T-helper 1 cell (primary cell): ENCODE measurements around the gene UPK3A.
A peak's percentile ranks its signal among the peaks of the same experiment; 100 is the strongest.
"Not testable (repeated sequence)": the region's sequence is repeated elsewhere in the genome, so short reads cannot be mapped to it uniquely, and the experiment has no call there.

Experiments used
- DNase-seq, 5 donors: peaks; one replicate each; pipeline ENCODE4 v3.0.0-alpha.2; 2012 to 2020

The UPK3A gene

DNA sequence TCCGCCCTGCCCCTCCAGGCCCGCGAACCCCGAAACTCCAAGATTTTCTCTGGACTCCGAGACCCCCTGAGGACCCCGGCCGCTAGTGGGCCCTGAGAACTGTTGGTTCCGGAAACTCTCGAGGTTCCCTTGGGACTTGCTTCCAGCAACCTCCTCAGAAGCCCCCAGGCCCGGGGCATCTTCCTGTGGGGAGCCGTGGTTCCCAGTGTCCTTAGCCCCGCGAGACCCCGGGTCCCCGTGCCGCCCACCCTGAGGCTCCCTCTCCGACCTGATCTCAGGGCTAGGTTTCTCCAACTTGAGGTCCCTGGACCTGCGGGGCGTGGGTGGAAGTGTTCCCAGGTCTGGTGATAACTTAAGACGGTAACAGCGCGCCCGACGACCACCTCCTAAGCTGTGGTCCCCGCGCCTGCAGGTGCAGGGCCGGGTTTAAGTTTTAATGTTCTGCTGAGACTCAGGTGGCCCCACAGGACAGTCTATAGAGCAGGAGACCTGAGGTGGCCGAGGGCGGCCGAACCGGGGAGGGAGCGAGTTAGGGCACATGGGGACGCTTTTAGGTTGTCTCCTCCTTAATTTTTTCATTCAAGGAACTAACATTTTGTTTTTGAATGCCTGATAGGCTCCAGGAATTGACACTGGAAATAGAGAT lies 25.7 kb downstream of the UPK3A start:
- no peak for DNase-seq

DNA sequence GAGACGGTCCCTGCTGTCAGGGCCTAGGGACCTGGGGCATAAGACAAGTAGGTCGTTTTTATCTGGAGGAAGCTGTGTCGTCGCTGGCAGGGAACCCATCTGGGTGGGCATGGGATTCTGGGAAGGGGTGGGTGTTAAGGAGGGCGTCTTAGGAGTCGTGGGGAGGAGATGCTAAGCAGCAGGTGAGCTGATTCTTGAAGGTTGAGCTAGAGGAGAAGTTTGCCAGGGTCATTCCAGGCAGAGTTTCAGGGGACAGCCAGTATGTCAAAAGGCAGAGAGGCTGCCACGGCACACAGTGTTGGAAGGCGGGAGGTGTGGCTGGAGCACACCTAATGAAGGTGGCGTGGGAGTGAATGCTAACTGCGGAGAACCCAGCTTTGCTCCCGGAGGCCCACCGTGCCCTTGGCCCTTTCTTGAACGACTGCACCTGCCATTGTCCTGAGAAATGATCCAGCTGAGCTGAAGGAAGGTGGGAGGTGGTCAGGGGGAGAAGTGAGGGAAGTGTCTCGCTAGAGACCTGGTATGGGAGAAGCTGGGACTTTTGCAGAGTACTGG lies 26.3 kb downstream of the UPK3A start:
- no peak for DNase-seq

DNA sequence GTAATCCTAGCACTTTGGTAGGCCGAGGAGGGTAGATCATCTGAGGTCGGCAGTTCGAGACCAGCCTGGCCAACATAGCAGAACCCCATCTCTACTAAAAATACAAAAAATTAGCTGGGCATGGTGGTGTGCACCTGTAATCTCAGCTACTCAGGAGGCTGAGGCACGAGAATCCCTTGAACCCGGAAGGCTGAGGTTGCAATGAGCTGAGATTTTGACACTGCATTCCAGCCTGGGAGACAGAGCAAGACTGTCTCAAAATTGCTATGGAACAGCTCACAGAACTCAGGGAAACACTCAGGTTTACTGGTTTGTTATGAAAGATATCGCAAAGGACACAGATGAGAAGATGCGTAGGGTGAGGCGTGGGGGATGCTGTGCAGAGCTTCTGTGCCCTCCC lies 27.7 kb downstream of the UPK3A start:
- no peak for DNase-seq

DNA sequence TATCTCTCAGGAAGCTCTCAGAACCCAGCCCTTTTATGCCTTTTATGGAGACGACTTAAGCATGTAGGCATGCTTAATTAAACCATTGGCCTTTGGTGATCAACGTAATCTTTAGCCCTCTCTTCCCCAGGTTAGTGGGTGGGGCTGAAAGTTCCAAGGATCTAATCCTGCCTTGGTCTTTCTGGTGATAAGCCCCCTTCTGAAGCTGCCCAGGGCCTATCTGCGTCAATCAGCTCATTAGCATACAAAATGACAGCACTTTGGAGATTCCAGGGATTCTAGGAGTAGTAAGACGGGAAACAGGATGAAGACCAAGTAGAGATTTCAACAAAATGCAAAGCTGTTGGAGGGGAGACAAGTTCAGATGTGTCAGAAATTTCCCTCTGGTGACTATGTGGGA lies 28.1 kb downstream of the UPK3A start:
- DNase-seq: no peak

DNA sequence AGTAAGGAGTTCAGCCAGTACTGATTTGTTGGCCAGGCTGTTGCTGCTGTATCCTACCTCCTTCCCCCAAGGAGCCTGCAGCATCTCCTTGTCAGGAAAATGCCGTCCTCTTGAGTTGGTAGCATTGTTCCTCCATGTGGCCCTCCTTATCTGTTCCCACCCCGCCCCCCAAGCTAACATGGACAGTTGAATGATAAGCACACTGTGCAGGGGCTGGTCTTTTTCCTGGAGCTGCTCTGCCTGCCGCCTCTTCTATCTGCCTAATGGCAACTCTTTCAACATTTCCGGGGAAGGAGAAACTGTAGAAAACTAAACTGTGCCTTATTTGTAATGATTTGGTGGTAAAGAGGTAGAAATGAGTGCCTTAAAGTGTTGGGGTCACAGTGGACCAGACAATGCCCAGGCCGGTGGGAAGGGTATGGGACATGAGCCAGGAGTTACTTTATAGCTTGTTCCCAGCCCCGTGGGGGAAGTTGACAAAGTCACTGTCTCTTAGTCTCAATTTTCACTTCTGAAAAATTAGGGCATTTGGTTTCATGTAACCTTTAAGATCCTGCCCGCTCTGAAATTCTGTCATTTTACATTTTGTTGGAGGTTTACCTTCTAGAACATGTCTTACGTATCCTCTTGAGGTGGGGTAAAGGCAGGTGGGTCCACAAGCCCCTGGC lies 29.4 kb downstream of the UPK3A start:
- no peak for DNase-seq

DNA sequence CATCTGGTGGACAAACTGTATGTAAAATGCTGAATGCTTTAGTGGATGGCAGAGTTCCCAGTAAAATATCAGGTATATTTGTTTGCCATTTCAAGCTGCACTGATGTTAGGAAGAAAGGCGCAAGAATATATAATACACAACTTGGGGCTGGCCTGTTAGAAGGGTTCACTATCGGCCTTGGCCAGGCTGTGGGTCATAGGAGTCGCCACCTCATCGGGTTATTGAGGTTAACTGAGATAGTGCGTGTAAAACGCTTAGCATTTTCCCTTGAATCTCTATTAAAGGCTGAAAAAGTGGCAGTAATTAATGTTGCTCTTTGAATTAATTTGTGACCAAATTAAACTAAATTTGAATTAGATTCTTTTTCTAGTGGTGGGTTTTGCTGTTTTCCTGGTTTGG lies 30.0 kb downstream of the UPK3A start:
- no peak for DNase-seq

DNA sequence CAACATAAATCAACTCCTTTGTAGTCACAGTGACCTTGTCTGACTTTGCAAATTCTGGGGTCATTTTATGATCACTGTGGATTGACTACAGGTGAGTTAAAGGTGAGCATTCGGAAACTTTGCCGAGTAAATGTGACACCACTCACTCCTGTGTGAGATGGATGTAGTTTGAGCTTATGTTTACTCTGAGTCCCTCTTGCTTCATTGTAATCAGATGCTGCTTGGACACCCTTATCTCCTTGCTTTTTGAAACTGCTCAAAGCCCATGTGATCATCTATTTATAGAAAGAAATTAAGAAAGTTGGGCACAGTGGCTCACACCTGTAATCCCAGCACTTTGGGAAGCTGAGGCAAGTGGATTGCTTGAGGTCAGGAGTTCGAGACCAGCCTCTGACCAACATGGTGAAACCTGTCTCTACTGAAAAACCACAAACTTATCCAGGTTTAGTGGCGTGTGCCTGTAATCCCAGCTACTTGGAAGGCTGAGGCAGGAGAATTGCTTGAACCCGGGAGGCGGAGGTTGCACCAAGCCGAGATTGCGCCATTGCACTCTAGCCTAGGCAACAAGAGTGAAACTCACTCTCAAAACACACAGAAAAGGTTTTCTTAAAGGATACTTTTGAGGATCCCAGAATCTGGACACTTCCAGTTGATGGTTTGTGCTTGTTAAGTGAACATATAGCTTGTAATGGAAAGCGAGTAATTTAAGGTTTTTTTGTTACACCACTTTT lies 32.2 kb downstream of the UPK3A start:
- no peak for DNase-seq

DNA sequence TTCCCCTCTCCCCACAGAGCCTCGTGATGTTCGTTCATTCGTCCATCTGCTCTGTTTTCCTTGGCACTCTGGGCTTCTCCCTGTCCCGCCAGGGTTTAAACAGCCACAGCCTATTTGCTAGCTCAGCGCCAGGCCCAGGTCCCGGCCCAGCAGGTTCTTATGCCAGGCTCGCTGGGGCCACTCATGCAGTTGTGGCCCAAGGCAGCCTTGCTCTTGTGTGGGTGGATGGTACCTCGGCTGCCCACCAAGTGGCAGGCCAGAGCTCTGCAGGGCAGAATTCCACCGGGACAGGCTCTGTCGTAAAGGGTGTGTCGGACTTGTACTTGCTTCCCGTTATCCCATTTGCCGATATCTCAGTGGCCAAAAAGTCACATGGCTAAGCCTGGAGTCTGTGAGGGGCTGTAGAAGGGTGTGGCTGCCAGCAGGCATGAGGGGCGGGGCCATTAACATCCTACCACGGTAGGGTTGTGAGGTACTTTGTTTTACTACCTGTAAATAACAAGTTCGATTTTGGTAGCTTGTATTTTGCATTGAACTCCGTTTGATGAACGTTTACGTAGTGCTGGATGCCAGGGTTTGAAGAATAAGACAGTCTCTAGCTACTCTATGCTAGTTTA lies 32.9 kb downstream of the UPK3A start:
- peak in 3 of 5 donors; percentile 18 to 36 (median 21) for DNase-seq

DNA sequence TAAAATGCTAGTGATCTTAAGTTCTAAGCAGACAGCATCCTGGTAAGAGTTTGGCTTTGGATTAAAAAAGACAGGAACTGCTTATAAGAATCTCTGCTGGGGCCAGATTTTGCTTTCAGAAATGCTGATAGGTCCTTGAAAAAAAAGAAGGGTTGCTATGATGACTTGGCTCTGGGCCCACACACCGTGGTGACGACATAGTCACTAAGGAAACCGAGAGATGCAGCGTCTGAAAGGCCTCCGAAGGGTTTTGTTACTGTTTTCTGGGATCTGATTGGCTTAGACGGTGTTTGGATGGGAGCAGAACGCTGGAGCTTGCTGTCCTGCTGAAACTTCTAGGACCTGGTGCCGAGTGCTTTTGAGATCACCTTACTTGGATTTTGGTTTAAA lies 33.4 kb downstream of the UPK3A start:
- DNase-seq: peak; percentile 76 to 95 (median 85)

DNA sequence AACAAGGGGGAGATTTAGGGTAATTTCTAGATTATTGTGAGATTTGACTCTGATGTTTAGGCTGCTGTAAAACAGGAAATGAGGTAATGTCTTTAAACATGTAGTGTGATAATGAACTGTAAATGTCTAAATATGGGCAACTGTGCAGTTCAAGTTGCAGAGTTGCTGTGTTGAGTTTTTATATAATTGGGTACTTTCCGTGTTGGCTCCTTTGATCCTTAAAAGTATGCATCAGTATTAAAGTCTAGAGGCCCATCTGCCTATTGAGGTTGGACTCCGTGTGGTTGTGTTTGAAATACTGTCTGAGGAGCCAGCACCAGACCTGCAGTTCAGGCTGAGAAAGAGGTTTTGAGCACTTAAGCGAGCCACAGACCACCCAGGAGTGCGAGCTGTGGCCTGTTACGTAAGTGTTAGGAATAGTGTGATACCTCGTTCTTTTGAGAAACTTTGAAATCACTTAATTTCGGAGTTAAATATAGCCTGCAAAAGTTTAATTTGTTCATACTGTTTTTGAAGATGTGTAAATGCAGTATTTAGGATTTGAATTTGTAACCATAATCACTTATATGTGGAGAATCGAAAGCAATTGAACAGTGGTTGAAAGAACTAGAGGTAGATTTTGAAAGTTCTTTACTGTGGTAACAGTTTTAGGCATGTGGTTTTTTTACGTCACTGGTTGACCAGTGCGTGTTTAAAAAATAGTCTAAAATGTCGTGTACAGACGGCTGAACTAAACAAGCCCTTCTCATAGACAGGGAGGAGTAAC lies 34.0 kb downstream of the UPK3A start:
- DNase-seq: peak in 4 of 5 donors; percentile 62 to 81 (median 66)

DNA sequence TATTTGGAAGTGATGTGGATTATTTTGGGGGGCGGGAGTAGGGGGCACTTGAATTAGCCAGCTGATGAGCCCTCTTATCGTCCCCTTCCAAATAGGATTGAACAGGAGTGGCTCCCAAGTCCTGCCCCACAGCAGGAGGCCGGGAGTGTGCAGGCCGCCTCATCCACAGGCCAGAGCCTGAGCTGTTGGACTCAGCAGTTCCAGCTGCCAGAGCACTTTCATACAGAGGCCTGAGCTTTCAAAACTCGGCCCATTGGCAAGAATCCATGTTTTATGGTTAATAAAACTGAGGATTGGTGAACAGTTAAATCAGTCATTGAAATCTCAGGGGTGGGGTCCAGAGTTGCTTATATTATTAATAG lies 34.6 kb downstream of the UPK3A start:
- no peak for DNase-seq

DNA sequence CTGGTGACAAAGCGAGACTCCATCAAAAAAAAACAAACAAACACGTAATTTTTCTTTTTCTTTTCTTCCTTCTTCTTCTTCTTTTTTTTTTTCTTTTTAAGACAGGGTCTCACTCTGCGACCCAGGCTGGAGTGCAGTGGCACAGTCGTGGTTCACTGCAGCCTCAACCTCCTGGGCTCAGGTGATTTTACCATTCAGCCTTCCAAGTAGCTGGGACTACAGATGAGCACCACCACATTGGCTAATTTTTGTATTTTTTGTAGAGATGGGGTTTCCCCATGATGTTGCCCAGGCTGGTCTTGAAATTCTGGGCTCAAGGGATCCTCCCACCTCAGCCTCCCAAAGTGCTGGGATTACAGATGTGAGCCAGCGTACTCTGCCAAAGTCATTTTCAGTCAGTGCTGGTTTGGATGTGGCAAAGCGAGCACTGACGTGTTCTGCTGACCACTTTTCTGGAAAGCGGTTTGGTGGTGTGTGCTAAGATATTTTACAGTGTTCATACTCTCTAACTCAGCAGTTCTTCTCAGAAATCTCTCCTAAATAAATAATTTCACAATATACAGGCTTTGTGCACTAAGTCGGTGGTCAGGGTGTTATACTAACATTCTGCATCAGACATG lies 35.7 kb downstream of the UPK3A start:
- DNase-seq: peak in 1 of 5 donors; percentile 50

DNA sequence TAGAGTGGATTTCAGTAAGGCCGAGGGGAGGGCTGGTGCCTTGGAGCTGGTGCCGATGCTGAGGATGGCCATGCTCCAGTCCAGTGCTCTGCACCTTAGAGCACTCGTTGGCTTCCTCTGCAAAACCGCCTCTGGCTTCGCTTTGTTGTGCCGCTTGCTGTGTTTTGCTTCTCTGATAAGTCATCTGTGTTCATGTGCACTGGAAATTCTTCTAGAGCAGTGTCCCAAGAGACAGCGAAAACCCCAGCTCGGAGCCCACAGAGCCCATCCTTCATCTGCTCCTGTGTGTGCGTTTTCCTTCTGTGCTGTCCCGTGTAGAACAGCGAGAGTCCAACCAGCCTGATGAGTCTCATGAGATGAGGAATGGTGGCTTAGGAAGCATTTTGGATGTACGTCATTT lies 37.1 kb downstream of the UPK3A start:
- no peak for DNase-seq

DNA sequence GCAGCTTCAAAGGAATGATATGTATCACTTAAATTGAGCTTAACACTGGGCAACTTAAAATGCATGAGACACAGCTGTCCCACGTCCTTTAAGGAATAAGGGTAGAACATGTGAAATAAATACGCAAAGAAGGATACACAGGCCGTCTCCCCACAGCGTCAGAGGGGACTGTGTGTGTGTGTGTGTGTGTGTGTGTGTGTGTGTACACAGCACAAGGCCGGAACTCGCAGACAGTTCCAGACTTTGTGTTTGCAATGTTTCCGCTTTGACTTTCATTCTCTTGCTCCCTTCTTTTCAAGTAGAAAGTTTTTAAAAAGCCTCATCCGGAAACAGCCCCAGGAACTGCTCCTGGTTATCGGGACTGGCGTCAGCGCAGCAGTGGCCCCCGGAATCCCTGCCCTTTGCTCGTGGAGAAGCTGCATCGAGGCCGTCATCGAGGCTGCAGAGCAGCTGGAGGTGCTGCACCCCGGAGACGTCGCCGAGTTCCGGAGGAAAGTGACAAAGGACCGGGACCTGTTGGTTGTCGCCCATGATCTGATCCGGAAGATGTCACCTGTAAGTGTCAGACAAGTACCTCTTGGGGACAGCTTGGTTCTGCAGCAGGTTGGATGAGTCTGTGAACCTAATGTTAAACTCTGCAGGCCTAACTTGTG lies 38.2 kb downstream of the UPK3A start:
- DNase-seq: peak in 2 of 5 donors; percentile 15 to 29

DNA sequence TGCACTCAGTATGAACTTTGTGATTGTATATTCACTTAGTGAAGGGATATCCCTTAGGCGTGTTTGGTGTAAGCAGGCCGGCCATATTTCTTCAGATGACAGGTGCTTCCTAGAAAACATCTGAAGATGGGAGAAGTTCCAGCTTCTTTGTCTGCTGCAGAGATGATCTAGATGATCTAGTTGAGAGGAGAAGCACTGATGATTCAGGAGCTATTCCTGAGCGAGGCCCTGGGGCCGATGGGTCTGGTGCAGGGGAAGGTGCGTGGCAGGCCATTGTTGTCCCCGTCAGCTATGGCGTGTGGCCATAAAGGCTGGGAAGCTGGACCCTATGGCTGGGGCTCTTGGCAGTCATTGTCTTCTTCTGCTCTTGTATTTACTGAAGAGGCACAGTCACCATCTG lies 38.9 kb downstream of the UPK3A start:
- DNase-seq: no peak

DNA sequence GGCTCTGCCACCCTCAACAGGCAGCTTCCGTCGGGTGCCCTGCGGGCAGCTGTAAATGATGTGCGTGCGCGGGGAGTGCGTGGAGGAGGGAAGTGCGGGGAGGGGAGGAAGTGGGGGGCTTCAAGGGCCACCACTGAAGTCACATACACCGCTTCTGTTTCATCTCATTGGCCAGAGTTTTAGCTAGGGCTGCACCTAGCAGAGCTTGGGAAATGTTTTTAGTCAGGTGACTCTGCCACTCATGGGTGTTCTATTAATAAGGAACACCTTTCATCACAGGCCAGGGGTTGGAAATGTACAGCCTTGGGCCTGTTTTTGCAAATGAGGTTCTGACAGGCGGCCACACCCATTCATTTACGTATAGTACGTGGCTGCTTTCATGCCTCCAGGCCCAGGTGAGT lies 39.6 kb downstream of the UPK3A start:
- DNase-seq: no peak

DNA sequence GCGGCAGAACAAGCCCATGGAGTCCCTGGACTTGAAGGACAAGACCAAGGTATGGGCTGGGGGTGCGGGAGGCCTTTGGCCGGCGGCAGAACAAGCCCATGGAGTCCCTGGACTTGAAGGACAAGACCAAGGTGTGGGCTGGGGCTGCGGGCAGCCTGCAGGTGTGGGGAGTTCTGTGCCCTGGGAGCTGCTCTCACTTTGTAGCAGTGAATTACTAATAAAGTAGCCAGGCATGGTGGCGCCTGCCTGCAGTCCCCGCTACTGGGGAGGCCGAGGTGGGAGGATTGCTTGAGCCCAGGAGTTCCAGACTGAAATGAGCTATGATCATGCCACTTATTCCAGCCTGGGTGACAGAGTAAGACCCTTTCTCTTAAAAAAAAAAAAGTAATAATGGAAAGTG lies 43.5 kb downstream of the UPK3A start:
- DNase-seq: not testable (repeated sequence)

DNA sequence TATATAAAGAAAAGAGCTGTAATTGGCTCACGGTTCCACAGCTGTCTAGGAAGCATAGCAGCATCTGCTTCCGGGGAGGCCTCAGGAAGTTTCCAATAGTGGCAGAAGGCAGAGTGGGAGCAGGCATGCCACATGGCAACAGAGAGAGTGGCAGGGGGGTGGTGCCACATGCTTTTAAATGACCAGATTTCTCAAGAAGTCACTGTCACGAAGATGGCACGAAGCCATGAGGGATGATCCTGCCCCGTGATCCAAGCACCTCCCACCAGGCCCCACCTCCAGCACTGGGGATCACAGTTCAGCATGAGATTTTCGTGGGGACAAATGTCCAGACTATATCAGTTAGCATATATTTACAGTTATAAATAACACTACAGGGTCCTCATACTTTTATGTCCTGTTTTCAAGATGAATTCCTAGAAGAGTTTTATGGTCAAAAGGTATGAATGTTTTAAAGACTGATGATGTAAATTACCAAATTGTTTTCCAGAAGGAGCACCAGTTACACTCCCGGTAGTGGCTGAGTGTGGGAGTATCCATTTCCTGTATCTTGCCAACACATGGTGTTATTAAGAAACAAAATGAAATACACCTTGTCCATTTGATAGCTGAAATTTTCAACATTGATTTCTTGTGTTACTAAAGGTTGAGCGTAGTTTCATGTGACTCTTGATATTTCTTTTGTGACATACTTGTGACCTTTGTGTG lies 44.2 kb downstream of the UPK3A start:
- no peak for DNase-seq

DNA sequence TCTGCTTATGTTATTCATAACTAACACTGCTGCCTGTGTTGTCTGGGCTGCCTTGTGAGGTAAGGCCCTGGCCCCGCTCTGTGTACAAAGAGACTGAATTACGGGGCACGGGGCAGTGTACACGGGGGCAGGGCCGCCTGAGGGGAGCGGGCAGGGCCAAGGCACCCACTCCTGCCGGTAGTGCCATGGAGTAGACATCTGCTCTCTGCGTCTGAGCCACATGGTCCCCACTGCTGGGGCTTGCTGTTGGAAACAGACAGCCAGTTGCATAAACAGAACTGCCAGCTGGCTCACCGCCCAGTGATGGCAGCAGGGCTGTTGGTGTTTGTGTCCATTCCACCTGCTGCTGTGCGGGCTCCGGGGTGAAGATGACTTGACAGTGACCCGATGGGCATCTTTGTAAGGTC lies 44.8 kb downstream of the UPK3A start:
- no peak for DNase-seq

DNA sequence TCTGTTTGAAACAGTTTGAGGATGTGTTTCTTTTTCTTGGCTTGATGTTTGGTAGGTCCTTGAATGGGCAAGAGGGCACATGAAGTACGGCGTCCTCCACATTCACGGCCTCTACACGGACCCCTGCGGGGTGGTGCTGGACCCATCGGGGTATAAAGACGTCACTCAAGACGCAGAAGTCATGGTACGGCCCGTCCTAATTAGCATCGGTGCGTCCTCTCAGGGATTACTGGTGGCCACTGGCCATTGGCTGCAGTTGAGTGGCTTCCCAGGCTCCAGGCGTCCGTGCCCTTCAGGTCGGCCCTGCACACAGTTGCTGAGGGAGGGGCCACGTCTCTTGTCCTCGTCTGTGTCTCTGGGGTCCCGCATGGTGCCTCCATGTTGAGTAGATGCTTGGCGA lies 45.8 kb downstream of the UPK3A start:
- DNase-seq: no peak

DNA sequence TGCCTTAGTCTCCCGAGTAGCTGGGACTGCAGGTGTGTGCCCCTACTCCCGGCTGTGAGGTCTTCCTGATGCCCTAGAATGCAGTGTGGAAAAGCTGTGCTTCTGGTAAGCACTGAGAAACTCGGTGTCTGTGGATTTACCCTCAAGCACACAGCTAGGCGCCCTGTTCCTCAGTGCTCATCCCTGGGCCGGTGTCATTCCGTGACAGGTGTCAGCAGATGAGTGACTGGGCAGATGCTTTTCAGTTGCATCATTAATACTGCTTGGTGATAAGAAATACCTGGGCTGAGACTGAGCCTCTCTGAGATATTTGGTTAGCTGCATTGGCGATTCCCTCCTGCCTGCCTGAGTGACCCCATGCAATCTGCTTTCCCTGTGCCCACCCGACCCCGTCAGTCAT lies 46.7 kb downstream of the UPK3A start:
- DNase-seq: no peak
